CD4-positive, alpha-beta T cell treated with Interleukin-17A for 1 hour (primary cell): ENCODE data around the gene MCM9.

ENCODE experiments used
- DNase-seq: peaks from one replicate; pipeline ENCODE4 v3.0.0-alpha.2; 2020

The MCM9 gene

GRCh38 chr6:118764766-118765165 is 170.2 kb downstream of the MCM9 start:
- DNase-seq, result no peak
